Activated CD8-positive, alpha-beta memory T cell treated with anti-CD3 and anti-CD28 coated beads, Interleukin-2, amount 10 ng/mL, durations not matched to agents 7 days and 5 days (primary cell): ENCODE data around the gene DGCR2. TPM values are rescaled to one million over a fixed set of nuclear protein-coding genes. Genes with fewer than 3 reads are reported as not detected.
A peak's percentile ranks its signal among the peaks of the same experiment; 100 is the strongest.

Experiments used
- ATAC-seq: fragments of 150-1000 bp; cut with Tn5 transposase; one replicate; pipeline ENCODE4 v1.10.0; 2021; ENCODE audit warnings: moderate library complexity
- CTCF ChIA-PET: fragments of 350-600 bp; sonication (Branson Sonifier 250); formaldehyde crosslinking; loops from one replicate; lab custom pipeline; 2021; ENCODE audit warnings: antibody characterized with exemption; lab: Charles Lee
- DNase-seq: peaks from one replicate; pipeline ENCODE4 v3.0.0-alpha.2; 2020
- H3K27ac Mint-ChIP-seq: one replicate; pipeline ENCODE4 v1.8.0; 2021; ENCODE audit warnings: mild to moderate bottlenecking, mixed read lengths
- H3K27me3 Mint-ChIP-seq: one replicate; pipeline ENCODE4 v1.8.0; 2021; ENCODE audit warnings: mixed read lengths
- H3K36me3 Mint-ChIP-seq: one replicate; pipeline ENCODE4 v1.8.0; 2021; ENCODE audit warnings: mild to moderate bottlenecking, mixed read lengths
- H3K4me1 Mint-ChIP-seq: one replicate; pipeline ENCODE4 v1.8.0; 2021; ENCODE audit warnings: mixed read lengths
- H3K4me3 Mint-ChIP-seq: one replicate; pipeline ENCODE4 v1.8.0; 2021; ENCODE audit warnings: mild to moderate bottlenecking, moderate library complexity, mixed read lengths
- H3K9me3 Mint-ChIP-seq: one replicate; pipeline ENCODE4 v1.8.0; 2022; ENCODE audit warnings: low read depth, mixed read lengths
- total RNA-seq, 2 experiments: library from RNA; stranded (reverse); gene quantifications; one replicate each; pipeline ENCODE4 v1.2.3, GENCODE V29; 2021

The DGCR2 gene
- total RNA-seq, 2 experiments from 2014 or later: 27.8 TPM

- peaks cover 3% of the 10 kb centered on the region for H3K36me3 Mint-ChIP-seq
- no peak overlapping the region for H3K27ac Mint-ChIP-seq
- no peak for ATAC-seq
- peaks cover 61% of the 10 kb centered on the region for H3K27me3 Mint-ChIP-seq
- H3K4me1 Mint-ChIP-seq: peaks cover 4% of the 10 kb centered on the region
- H3K9me3 Mint-ChIP-seq: no peaks in the 10 kb centered on the region
- CTCF ChIA-PET: no interaction called here
- H3K4me3 Mint-ChIP-seq: no peak overlapping the region
- DNase-seq: no peak
Measured at GRCh38 chr22:19151329-19152191, 29.3 kb upstream of the DGCR2 start.

- CTCF ChIA-PET: no interaction called here
- Mint-ChIP-seq H3K27ac (no peak overlapping the region), H3K36me3 (peaks cover 3% of the 10 kb centered on the region), H3K4me1 (peaks cover 4% of the 10 kb centered on the region), H3K4me3 (peak overlapping the region; percentile 12), H3K27me3 (peaks cover 56% of the 10 kb centered on the region), H3K9me3 (no peaks in the 10 kb centered on the region)
- no peak for ATAC-seq
- no peak for DNase-seq
Measured at GRCh38 chr22:19150482-19151328, 28.5 kb upstream of the DGCR2 start.

GRCh38 chr22:19149991-19150390 is 27.8 kb upstream of the DGCR2 start, which contains the start of gene GSC2:
Gene GSC2 (minus strand): TSS chr22:19150292. CDS start chr22:19150283, 9 bp downstream.
- Mint-ChIP-seq H3K4me3 (peak within 1 kb of the TSS; percentile 35), H3K27me3 (peaks cover 56% of the 10 kb centered on the region)
- no peak for ATAC-seq

GRCh38 chr22:19149047-19149883 is 27.1 kb upstream of the DGCR2 start:
- CTCF ChIA-PET: no interaction called here
- Mint-ChIP-seq H3K27ac (no peak overlapping the region), H3K27me3 (peaks cover 56% of the 10 kb centered on the region)

More at GRCh38 chr22:19149991-19150390, 27.8 kb upstream of the DGCR2 start, which contains the start of gene GSC2:
- Mint-ChIP-seq H3K9me3 (no peaks in the 10 kb centered on the region), H3K27ac (no peak within 1 kb of the TSS), H3K36me3 (peaks cover 3% of the 10 kb centered on the region), H3K4me1 (peaks cover 4% of the 10 kb centered on the region)
- CTCF ChIA-PET: no interaction called here
- no peak for DNase-seq

DNA sequence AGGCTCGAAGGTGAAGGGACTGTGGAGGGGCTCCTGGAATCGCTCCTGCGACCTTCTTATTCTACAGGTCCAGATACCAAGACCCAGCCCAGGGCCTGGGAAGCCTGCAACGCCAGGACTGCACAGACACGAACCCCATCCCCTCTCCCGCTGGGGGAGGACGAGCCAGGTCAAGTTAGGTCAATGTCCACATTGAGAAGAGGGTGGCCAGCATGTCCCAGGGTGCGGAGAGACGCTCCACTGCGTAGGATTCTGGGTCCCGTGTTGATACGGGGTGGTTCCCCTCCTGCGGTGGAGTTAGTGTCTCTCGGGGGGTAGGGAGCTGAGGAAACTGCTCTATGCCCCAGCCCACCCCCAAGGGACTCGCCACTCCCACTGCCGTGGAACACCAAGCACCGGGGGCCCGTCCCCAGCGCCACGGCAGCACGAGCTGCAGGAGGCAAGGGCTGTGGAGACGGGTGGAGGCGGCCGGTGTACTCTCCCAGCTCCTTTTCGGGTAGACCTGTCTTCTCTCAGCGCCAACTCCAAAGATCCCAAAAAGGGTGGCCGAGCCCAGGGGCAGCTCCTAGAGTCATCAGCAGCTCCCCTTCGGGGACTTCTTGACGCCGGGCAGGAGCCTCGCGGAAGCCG is 26.3 kb upstream of the DGCR2 start:
- no peak for ATAC-seq
- Mint-ChIP-seq H3K36me3 (peaks cover 5% of the 10 kb centered on the region), H3K4me3 (no peak overlapping the region), H3K27me3 (peaks cover 52% of the 10 kb centered on the region), H3K27ac (no peak overlapping the region), H3K4me1 (peaks cover 15% of the 10 kb centered on the region), H3K9me3 (no peaks in the 10 kb centered on the region)
- DNase-seq: no peak
- CTCF ChIA-PET: no interaction called here

More at GRCh38 chr22:19149047-19149883, 27.1 kb upstream of the DGCR2 start:
- Mint-ChIP-seq H3K36me3 (peaks cover 3% of the 10 kb centered on the region), H3K4me1 (peaks cover 9% of the 10 kb centered on the region), H3K9me3 (no peaks in the 10 kb centered on the region), H3K4me3 (peak overlapping the region; percentile 35)
- DNase-seq (peak; percentile 65), ATAC-seq (peak; percentile 38)

GRCh38 chr22:19147195-19147780 is 25.1 kb upstream of the DGCR2 start:
- Mint-ChIP-seq H3K4me3 (no peak overlapping the region), H3K27me3 (peaks cover 44% of the 10 kb centered on the region), H3K36me3 (peaks cover 5% of the 10 kb centered on the region), H3K4me1 (peaks cover 23% of the 10 kb centered on the region), H3K27ac (no peak overlapping the region), H3K9me3 (no peaks in the 10 kb centered on the region)
- CTCF ChIA-PET: interaction anchor here (1.1 to 3.7 kb wide), 2 partner anchors 32 to 483 kb away, joined by 5 to 17 read pairs; partner anchors contain the start of gene SLC25A1
- DNase-seq (no peak), ATAC-seq (no peak)

- ATAC-seq: no peak
Measured at GRCh38 chr22:19146215-19146968, 24.2 kb upstream of the DGCR2 start.

GRCh38 chr22:19143967-19144400 is 21.8 kb upstream of the DGCR2 start:
- H3K4me1 Mint-ChIP-seq: peaks cover 19% of the 10 kb centered on the region
- no peaks in the 10 kb centered on the region for H3K9me3 Mint-ChIP-seq
- H3K27me3 Mint-ChIP-seq: peaks cover 24% of the 10 kb centered on the region
- CTCF ChIA-PET: interaction anchor here (0.8 to 3.7 kb wide), 32 partner anchors 8 to 486 kb away, joined by 3 to 17 read pairs (median 4); partner anchors contain the start of genes CDC45, DGCR2, DGCR6 and SLC25A1
- H3K36me3 Mint-ChIP-seq: peaks cover 6% of the 10 kb centered on the region
- peak overlapping the region; percentile 95 for H3K4me3 Mint-ChIP-seq
- DNase-seq (peak; percentile 75), ATAC-seq (peak; percentile 35)
- H3K27ac Mint-ChIP-seq: peak overlapping the region; percentile 96

More at GRCh38 chr22:19146215-19146968, 24.2 kb upstream of the DGCR2 start:
- CTCF ChIA-PET: interaction anchor here (1.1 to 3.7 kb wide), 4 partner anchors 8 to 483 kb away, joined by 5 to 17 read pairs (median 11); partner anchors contain the start of gene SLC25A1
- Mint-ChIP-seq H3K27me3 (peaks cover 36% of the 10 kb centered on the region), H3K4me3 (no peak overlapping the region), H3K4me1 (peaks cover 23% of the 10 kb centered on the region), H3K27ac (no peak overlapping the region), H3K9me3 (no peaks in the 10 kb centered on the region), H3K36me3 (peaks cover 3% of the 10 kb centered on the region)
- DNase-seq: no peak

GRCh38 chr22:19143212-19143611 is 21.0 kb upstream of the DGCR2 start:
- Mint-ChIP-seq H3K27ac (no peak overlapping the region), H3K4me1 (peaks cover 19% of the 10 kb centered on the region), H3K9me3 (no peaks in the 10 kb centered on the region), H3K36me3 (peaks cover 8% of the 10 kb centered on the region), H3K4me3 (peak overlapping the region; percentile 95), H3K27me3 (peaks cover 16% of the 10 kb centered on the region)
- DNase-seq (no peak), ATAC-seq (no peak)
- CTCF ChIA-PET: interaction anchor here (0.9 to 3.1 kb wide), 7 partner anchors 12 to 487 kb away, joined by 3 to 17 read pairs (median 6); partner anchors contain the start of genes CDC45 and SLC25A1

- ATAC-seq (no peak), DNase-seq (no peak)
- Mint-ChIP-seq H3K9me3 (no peaks in the 10 kb centered on the region), H3K4me1 (peaks cover 19% of the 10 kb centered on the region), H3K4me3 (no peak overlapping the region), H3K27ac (peak overlapping the region; percentile 47), H3K27me3 (peaks cover 8% of the 10 kb centered on the region), H3K36me3 (peaks cover 8% of the 10 kb centered on the region)
- CTCF ChIA-PET: interaction anchor here (0.6 kb wide), 1 partner anchor 498 kb away, joined by 3 read pairs; no protein-coding TSS in a partner anchor
Measured at GRCh38 chr22:19142394-19142793, 20.2 kb upstream of the DGCR2 start.

- CTCF ChIA-PET: no interaction called here
- Mint-ChIP-seq H3K4me3 (no peak overlapping the region), H3K4me1 (peaks cover 19% of the 10 kb centered on the region), H3K36me3 (peaks cover 18% of the 10 kb centered on the region), H3K27me3 (no peaks in the 10 kb centered on the region), H3K9me3 (no peaks in the 10 kb centered on the region), H3K27ac (no peak overlapping the region)
- ATAC-seq (no peak), DNase-seq (no peak)
Measured at GRCh38 chr22:19139974-19140373, 17.8 kb upstream of the DGCR2 start.
